IPS DF 4.7 (cell line): ENCODE data around the gene HOXC9.

Experiments
- DNase-seq: peaks from one replicate; pipeline ENCODE4 v3.0.0-alpha.2; 2013; ENCODE audit warnings: low spot score; ENCODE audit errors: extremely low read depth

Gene HOXC9

DNA sequence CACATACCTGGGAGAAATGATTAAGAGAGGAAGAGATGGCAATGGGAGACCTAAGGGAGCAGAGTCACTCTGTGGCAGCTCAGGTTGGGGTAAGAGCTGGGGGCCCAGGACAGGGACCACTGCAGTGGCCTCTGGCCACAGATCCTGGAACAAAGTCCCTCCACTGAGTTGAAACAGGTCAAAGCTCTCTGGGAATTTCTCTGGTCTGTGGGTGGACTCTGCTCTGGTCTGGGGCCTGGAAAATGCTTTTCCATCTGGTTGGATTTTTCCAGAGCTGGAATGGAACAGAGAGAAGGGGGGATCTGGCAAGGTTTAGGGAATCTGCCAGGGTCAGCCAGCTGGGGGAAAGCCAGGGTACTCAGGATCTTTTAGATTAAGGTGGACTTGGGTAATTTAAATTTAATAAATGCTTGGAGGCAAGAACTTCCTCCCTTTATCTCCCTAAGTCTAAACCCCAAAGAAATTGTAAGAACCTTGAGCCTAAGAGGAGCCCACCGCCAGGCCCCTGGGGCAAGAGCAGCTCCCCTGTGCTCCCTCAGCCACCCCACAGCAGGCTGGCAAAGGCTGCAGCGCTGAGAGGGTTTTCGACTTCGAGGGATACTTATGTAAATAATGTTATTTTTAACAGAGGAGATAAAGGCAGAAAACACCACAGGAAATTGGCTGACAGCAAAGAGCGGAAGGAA lies 11.3 kb upstream of the HOXC9 start:
- DNase-seq, result no peak

DNA sequence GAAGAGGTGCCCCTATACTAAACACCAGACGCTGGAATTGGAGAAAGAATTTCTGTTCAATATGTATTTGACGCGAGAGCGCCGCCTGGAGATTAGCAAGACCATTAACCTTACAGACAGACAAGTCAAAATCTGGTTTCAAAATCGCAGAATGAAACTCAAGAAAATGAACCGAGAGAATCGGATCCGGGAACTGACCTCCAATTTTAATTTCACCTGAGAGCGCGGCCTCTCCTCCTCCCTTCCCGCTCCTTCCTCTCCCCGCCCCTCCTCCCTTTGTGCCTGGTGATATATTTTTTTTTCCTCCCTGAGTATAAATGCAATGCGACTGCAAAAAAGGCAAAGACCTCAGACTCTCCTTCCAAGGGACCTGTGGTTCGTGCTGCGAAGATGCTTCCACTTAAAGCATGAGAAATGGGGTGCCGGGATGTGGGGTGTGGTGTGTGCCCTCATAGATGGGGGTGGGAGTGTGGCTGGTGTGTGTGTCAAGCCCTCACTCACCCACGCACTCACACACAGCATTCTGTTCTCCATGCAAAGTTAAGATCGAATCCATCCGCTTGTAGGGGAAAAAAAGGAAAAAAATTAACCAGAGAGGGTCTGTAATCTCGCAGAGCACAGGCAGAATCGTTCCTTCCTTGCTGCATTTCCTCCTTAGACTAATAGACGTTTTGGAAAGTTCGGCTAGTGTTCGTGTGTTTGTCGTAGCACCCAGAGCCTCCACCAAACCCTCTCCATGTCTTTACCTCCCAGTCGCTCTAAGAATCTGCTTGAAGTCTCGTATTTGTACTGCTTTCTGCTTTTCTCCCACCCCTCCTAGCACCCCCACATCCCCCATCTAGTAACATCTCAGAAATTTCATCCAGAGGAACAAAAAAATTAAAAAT lies 10.5 kb upstream of the HOXC9 start:
- no peak for DNase-seq

DNA sequence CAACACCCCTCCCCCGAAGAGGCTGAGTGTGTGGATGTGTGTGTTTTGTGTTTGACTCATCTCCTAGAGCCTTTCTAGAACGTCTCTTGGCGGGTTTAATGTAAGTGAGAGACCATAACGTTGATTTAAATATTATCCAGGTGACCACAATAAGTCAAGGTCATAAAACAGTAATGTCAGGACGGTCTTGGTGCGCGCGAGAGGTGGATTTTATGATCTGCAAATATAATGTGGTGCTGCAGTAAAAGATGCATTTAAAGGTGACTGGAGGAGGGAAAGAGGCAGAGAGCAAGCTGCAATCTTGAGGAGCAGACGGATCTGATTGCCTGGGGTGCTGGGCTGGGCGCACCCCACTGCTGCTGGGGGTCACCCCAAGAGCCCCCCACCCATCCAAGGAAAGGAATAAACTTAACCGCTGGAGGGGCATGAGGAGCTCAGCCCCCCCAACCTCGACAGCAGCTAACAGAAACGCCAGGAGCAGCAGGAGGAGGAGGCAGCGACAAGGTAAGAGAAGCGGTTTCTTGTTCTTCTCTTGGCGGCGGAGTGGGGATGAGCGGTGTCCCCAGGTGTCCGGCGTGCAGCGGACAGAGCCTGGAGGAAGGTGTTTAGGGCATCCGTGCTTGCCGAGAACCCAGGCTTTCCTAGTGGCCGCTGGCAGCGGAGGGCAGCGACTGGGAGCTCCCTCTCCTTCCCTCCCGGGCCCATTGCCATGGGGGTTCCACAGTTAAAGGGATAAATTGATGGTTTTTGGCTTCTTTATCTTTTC lies 9.5 kb upstream of the HOXC9 start:
- no peak for DNase-seq

DNA sequence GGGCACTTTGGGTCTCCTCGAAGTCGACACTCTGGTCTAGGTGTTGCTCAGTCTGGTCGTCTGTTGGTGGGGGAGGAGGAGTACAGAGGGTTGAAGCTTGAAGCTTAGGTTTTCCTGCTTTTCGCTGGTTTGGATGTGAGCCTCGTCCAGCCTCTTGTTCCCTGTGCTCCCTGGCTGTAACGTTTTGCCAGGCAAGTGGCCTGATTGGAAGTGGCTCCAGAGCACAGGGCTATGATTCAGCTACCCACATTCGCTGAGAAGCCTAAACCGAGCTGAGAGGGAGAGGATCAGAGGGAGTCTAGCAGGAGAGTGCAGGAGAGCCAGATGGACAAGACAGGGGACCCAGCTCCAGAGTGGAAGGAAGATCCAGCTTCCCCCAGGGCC lies 8.9 kb upstream of the HOXC9 start:
- no peak for DNase-seq

GRCh38 chr12:53992377-53992889 lies 7.5 kb upstream of the HOXC9 start:
- DNase-seq, result no peak

DNA sequence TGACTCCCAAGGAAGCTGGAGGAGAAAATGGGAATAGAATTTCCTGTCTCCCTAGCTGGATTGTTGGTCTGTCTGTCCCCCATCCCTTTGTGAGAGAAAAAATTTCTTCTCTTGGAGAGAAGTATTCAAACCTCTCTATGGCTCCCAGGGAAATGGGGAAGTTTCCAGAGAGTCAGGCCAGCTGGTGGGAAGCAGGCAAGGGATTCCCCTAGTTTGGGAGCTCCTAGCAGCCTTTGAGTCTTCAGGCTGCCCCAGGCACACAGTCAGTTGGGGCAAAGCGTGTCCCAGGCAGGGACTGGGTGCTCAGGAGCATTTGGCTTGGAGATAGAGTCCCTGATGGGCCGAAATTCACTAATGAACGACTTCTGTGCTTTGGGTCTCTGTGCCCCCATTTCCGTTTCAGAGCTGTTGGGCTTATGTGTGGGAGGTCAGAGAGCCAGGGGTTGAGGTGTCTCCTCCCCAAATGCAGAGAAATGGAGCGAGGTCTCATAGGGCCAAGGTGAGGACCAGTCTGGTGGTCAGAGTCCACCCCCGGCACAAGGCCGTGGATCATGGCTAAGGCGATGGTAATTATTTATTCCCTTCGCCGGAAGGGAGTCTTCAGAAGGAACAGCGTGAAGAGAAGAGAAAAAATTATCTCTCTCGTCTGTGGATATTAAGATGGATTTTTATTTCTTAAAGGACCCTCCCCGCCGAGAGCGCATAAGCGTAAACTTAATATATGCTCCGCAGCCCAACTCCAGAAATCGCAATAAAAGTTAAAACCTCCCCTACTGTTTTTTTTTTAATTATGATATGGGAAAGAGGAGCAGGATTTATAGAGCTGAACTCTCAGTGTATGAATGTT lies 6.6 kb upstream of the HOXC9 start:
- DNase-seq, result no peak

DNA sequence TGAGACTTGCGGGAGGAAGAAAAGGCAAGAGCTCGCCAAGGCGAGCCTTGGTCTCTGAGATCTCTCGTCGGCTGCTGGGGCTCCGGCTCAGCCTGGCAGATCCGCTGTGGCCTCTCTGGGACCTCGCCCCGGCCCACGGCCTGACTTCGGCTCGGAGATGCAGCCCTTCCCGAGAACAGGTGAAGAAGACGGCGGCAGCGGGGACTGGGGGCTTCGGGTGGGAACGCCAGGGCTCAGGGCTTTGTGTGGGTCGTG lies 6.0 kb upstream of the HOXC9 start:
- no peak for DNase-seq

GRCh38 chr12:53994264-53995001 lies 5.5 kb upstream of the HOXC9 start:
- DNase-seq, result no peak

DNA sequence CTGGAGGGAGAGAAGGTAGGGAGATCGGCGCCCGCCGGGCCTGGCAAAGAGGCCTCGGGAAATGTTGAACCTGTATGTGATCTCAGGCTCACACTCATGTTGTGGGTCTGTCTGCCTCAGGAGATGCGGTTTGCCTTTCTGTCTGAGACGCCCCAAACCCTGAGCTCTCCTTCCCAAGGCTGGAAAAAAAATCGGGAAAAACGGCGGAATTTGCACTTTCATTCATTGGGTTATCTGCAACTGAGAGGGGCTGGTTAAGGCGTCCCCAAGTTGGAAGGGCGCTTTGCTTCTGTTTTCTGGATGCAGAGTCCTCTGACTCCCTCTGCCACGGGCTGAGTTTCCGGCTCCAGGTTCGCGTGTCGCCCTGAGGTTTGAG lies 5.0 kb upstream of the HOXC9 start:
- DNase-seq, result no peak

- no peak for DNase-seq
These were observed 4.4 kb upstream of the HOXC9 start for GRCh38 chr12:53995378-53996239.

DNA sequence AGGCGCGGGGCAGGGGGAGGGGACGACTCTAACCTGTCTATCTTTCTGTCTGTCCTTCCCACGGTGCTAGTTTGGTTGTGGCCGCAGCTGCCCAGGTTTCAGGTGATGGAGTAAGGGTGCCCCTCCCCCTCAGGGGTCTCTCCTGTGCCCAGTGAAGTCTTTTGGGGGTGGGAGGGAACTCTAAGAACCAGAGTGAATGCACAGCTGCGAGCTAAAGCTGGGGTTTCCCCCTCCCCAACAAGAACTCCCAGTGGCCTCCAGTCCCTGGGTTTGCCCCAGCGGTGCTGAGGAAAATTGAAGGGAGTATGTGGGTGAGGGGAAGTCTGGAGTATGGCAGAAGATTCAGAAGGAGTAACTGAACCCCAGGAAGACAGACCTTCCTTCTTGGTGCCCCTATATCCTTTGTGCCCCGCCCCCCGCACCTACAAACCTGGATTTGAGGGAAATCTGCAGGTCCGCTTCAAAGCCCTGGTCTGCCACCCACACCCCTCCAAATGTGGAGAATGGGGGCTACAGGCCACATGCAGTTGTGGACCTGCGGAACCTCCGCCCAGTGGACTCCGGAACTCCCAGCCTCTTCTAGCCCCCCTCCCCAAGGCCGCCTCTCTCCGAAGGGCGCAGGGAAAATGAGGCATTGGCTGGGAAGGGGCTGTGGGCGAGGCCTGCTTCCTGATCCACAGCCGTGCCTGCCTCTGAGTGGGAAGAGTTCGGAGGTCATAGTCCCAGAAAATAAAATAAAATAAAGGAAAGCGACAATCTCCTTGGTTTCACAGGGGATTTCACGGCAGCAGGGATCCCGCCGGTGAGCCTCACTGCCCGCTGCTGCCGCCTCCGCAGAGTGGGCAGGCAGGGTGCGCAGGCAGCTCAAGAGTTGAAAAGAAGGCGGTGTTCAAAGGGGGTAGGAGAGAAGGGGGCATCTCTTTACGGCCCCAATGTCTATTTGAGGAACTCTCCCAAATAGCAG lies 3.4 kb upstream of the HOXC9 start:
- DNase-seq, result no peak

DNA sequence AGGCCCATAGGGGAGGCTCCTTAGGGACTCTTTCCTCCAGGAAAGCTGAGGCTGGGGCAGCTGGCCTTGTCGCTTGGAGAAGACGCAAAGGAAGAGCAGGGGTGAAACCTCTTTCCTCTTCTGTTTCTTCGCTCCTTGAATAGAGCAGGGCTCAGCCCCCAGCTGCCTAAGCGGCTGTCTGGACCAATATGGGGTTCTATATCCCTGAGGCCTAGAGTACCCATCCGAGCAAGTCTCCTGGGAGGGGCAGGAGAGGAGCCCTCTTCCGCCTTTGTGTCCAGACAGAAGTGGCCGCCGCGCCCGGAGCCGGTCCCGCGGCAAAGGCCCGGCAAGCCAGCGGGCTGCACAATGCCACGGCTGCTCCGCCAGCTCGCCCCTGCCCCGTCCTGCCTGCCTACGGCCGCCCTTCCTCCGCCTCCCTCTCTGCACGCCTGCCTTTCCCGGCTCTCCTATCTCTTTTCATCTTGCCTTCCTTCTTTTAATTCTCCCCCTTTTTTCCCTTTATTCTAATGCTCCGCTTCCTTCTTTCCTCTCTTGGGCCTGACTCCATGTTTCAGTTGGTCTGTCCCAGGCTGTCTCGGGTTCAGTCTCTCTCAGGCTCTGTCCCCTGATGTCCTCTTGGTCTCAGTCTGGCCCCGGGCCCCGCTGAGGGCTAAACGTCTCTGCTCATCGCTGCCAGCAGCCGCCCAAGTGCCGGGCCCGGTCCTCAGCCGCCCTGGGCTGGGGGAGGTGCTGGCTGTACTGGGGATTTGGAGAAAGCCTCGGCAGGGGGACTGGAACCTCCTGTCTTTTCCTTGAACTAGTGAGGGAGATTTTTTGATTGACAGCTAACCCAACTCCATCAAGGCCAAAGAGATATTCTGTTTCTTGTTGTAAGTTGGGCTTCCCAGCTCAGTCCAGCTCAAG lies 2.5 kb upstream of the HOXC9 start:
- no peak for DNase-seq

DNA sequence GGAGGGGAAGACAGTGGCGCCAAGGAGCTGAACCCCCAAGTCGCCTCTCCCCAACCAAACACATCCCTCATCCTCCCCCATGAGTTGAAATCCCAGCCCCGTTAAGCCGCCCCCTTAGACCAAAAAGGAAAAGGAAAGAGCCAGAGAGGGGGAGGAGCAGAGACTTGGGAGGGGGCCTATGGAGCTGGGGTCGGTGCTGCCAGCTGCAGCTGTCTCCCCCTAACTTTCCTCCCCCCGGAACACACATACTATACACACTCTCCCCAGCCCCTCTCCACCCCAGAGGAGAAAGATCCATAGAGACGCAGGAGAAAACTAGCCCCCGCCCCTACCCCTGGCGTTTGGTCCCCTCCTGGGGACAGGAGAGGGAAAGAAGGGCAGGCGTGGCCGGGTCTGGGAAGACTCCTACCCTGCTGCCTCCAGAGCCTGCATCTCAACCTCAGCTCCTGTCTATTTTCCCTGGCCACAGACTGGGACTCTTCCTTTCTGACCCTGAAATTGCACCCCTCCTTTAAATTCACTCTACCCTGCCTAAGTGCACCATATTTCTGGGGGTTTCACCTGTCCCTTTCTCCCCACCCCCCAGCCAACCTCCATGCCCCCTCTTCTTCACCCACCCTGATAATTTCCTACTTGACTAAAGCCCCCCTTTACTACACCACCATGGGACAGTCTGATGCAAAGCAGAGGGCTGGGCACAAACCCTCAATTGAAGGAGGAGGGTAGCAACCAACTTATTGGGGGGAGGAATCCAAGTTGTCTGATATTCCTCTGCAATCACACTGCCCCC lies 1.7 kb upstream of the HOXC9 start:
- no peak for DNase-seq

GRCh38 chr12:53998900-53999236 lies 1.1 kb upstream of the HOXC9 start:
- DNase-seq, result no peak

- no peak for DNase-seq
These were observed 324 bp upstream of the HOXC9 start for GRCh38 chr12:53999559-54000115.
